Stimulated activated CD8-positive, alpha-beta memory T cell treated with anti-CD3 and anti-CD28 coated beads, Interleukin-4, amount 100 ng/mL, for 48 hours (primary cell): ENCODE results near the gene OPN4.

Source experiments
- DNase-seq: peaks from one replicate; pipeline ENCODE4 v3.0.0-alpha.2; 2020

Gene OPN4

GRCh38 chr10:86663576-86664339 lies 9.4 kb downstream of the OPN4 start:
- DNase-seq: no peak

GRCh38 chr10:86664341-86665217 lies 10.2 kb downstream of the OPN4 start:
- no peak for DNase-seq

GRCh38 chr10:86665218-86665607 lies 10.9 kb downstream of the OPN4 start:
- DNase-seq: no peak

- DNase-seq: no peak
Measured at GRCh38 chr10:86665868-86666267, 11.5 kb downstream of the OPN4 start.

- DNase-seq: no peak
Measured at GRCh38 chr10:86666538-86666937, 12.2 kb downstream of the OPN4 start.

GRCh38 chr10:86667421-86668181 lies 13.3 kb downstream of the OPN4 start:
- no peak for DNase-seq

GRCh38 chr10:86668297-86669165 lies 14.2 kb downstream of the OPN4 start, which contains the start of gene LDB3:
Gene LDB3 (plus strand): TSS chr10:86668511. CDS start chr10:86668692, 181 bp downstream.
- no peak for DNase-seq

GRCh38 chr10:86670290-86670811 lies 16.0 kb downstream of the OPN4 start:
- DNase-seq: no peak

- no peak for DNase-seq
Measured at GRCh38 chr10:86670876-86671275, 16.5 kb downstream of the OPN4 start.

- DNase-seq: no peak
Measured at GRCh38 chr10:86671419-86671818, 17.1 kb downstream of the OPN4 start.

GRCh38 chr10:86671985-86672710 lies 17.8 kb downstream of the OPN4 start:
- no peak for DNase-seq

GRCh38 chr10:86673216-86673826 lies 19.0 kb downstream of the OPN4 start:
- no peak for DNase-seq

GRCh38 chr10:86673827-86674581 lies 19.7 kb downstream of the OPN4 start:
- no peak for DNase-seq

- DNase-seq: no peak
Measured at GRCh38 chr10:86674912-86675311, 20.6 kb downstream of the OPN4 start.

GRCh38 chr10:86677374-86677773 lies 23.0 kb downstream of the OPN4 start:
- no peak for DNase-seq

GRCh38 chr10:86678999-86679792 lies 24.8 kb downstream of the OPN4 start:
- DNase-seq: no peak

- DNase-seq: no peak
Measured at GRCh38 chr10:86681047-86681446, 26.7 kb downstream of the OPN4 start.

GRCh38 chr10:86681722-86682386 lies 27.5 kb downstream of the OPN4 start:
- DNase-seq: no peak

- no peak for DNase-seq
Measured at GRCh38 chr10:86682675-86683074, 28.3 kb downstream of the OPN4 start.
